Brain pericyte (primary cell): Measurements from ENCODE around the gene SLC35F1.

Experiments
- DNase-seq: peaks from one replicate; pipeline ENCODE4 v3.0.0-alpha.2; 2012; ENCODE audit warnings: low read depth, low spot score

Gene SLC35F1

GRCh38 chr6:118277631-118278030 is 370.6 kb downstream of the SLC35F1 start:
- DNase-seq, result no peak

- DNase-seq, result no peak
Observed at GRCh38 chr6:118280210-118280609, 373.1 kb downstream of the SLC35F1 start.

- no peak for DNase-seq
Observed at GRCh38 chr6:118281291-118281690, 374.2 kb downstream of the SLC35F1 start.

- no peak for DNase-seq
Observed at GRCh38 chr6:118283766-118284165, 376.7 kb downstream of the SLC35F1 start.

- DNase-seq, result no peak
Observed at GRCh38 chr6:118284736-118285360, 377.8 kb downstream of the SLC35F1 start.

- DNase-seq, result no peak
Observed at GRCh38 chr6:118285791-118286190, 378.7 kb downstream of the SLC35F1 start.

- DNase-seq, result no peak
Observed at GRCh38 chr6:118288355-118289124, 381.5 kb downstream of the SLC35F1 start.

GRCh38 chr6:118292558-118292957 is 385.5 kb downstream of the SLC35F1 start:
- DNase-seq, result no peak

- no peak for DNase-seq
Observed at GRCh38 chr6:118294906-118295305, 387.8 kb downstream of the SLC35F1 start.

GRCh38 chr6:118295336-118295735 is 388.3 kb downstream of the SLC35F1 start:
- DNase-seq, result no peak

- no peak for DNase-seq
Observed at GRCh38 chr6:118296129-118296901, 389.3 kb downstream of the SLC35F1 start.

GRCh38 chr6:118297821-118298220 is 390.8 kb downstream of the SLC35F1 start:
- DNase-seq, result no peak

GRCh38 chr6:118298476-118299427 is 391.7 kb downstream of the SLC35F1 start:
- no peak for DNase-seq

- no peak for DNase-seq
Observed at GRCh38 chr6:118299457-118299856, 392.4 kb downstream of the SLC35F1 start.

GRCh38 chr6:118304321-118304720 is 397.3 kb downstream of the SLC35F1 start:
- no peak for DNase-seq

- no peak for DNase-seq
Observed at GRCh38 chr6:118305081-118305480, 398.0 kb downstream of the SLC35F1 start.

- DNase-seq, result no peak
Observed at GRCh38 chr6:118306392-118307238, 399.6 kb downstream of the SLC35F1 start.

- no peak for DNase-seq
Observed at GRCh38 chr6:118307581-118307980, 400.5 kb downstream of the SLC35F1 start.

GRCh38 chr6:118309337-118310093 is 402.5 kb downstream of the SLC35F1 start:
- DNase-seq, result no peak

- DNase-seq, result no peak
Observed at GRCh38 chr6:118313208-118313607, 406.1 kb downstream of the SLC35F1 start.
